UCSD-AML1 (cell line): ENCODE measurements around the gene NES.

ENCODE experiments used
- DNase-seq: peaks from one replicate; lab custom pipeline; 2025; ENCODE audit not compliant: unreplicated experiment; lab: John Stamatoyannopoulos, UW

Gene NES

GRCh38 chr1:156625436-156626078 lies 51.6 kb downstream of the NES start:
- peak; percentile 74 for DNase-seq

GRCh38 chr1:156624814-156625435 lies 52.3 kb downstream of the NES start:
- DNase-seq = no peak

GRCh38 chr1:156623946-156624813 lies 53.0 kb downstream of the NES start:
- peak; percentile 72 for DNase-seq

- DNase-seq = no peak
Observed at GRCh38 chr1:156622581-156623297, 54.5 kb downstream of the NES start.

- DNase-seq = no peak
Observed at GRCh38 chr1:156619582-156619955, 57.6 kb downstream of the NES start.

- DNase-seq = peak; percentile 30
Observed at GRCh38 chr1:156618853-156619581, 58.2 kb downstream of the NES start, which contains the start of gene HAPLN2. Gene HAPLN2, plus strand, starts transcription at chr1:156619415. Its CDS starts 4,076 bp downstream, at chr1:156623491.
